AG10803 (cell line): ENCODE results near the gene COQ8B.

Source experiments
- DNase-seq: peaks from one replicate; pipeline ENCODE4 v3.0.0; 2010; ENCODE audit warnings: low read depth
- H3K4me3 ChIP-seq: 2 replicates; pipeline ENCODE4 v1.5.1; 2011; ENCODE audit warnings: mild to moderate bottlenecking, low read length, control low read depth
- TF ChIP-seq, protein P1 (sequence below): conservative IDR thresholded peaks from 2 replicates; pipeline ENCODE4 v1.5.1; 2011; ENCODE audit warnings: mild to moderate bottlenecking, low read length, control low read depth, inconsistent platforms

The COQ8B gene

DNA sequence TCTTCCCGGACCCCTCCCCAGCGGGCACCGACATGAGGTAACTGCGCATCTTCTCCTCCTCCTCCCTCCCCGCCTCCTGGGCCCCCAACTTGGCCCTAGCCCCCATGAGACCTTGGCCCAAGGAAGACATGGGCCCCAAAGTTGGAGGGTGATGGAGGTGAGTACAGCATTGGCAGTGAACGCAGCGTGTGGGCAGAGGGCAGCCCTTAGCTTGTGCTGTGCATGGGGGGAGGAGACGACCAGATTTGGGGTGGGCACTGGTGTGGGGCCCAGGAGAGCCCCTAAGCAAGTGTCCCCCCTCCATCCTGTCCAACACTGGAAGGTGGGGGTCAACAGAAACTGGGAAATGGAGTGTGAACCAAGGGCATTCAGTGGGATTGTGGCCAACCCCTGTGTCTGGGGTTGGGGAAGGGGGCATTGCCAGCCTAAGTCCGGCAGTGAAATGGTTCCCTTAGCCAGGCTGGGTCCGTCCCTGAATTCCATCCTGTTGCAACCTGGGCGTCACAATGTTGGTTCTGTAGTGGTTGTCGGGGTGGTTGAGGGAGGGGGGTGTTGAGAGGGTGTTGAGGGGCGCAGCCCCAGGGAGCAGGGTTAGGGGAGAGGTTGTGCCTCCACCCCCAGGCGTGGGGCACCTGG, 49.8 kb downstream of the COQ8B start:
- no peak overlapping the region for H3K4me3 ChIP-seq
- DNase-seq, result no peak
- TF ChIP-seq, protein P1, sequence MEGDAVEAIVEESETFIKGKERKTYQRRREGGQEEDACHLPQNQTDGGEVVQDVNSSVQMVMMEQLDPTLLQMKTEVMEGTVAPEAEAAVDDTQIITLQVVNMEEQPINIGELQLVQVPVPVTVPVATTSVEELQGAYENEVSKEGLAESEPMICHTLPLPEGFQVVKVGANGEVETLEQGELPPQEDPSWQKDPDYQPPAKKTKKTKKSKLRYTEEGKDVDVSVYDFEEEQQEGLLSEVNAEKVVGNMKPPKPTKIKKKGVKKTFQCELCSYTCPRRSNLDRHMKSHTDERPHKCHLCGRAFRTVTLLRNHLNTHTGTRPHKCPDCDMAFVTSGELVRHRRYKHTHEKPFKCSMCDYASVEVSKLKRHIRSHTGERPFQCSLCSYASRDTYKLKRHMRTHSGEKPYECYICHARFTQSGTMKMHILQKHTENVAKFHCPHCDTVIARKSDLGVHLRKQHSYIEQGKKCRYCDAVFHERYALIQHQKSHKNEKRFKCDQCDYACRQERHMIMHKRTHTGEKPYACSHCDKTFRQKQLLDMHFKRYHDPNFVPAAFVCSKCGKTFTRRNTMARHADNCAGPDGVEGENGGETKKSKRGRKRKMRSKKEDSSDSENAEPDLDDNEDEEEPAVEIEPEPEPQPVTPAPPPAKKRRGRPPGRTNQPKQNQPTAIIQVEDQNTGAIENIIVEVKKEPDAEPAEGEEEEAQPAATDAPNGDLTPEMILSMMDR, result no peak

DNA sequence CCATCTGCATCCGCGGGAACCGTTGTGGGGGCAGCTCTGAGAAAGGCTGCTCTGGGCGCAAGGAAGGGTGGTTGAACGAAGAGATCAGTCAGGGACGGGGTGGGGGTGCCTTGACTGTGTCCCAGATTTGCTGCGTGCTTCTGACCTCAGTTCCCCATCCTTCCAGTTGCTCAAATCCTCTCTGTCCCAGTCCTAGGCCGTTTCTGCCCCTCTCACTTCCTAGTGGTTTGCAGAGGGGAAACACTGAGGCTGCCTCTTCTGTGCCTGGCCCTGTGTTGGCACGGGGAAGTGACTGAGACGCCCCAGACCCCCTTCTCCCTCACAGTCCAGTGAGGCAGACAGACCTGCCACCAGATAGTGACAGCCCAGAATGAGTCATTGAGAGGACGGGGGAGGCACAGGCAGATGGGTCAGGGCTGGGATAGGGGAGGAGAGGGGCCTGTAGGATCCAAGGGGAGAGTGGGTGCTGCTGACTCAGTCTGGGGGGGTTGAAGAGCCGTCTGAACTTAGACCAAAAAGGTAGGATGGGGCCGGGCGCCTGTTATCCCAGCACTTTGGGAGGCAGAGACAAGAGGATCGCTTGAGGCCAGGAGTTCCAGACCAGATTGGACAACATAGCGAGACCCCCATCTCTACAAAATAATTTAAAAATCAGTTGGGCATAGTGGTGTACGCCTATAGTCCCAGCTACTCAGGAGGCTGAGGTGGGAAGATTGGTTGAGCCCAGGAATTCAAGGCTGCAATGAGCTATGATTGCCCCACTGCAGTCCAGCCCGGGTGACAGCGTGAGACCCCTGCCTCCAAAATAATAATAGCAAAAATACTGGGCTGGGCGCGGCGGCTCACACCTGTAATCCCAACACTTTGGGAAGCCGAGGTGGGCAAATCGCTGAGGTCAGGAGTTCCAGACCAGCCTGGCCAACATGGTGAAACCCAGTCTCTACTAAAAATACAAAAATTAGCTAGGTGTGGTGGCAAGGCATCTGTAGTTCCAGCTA, 52.7 kb downstream of the COQ8B start:
- peak; percentile 25 for DNase-seq
- H3K4me3 ChIP-seq, result peak overlapping the region; percentile 62

DNA sequence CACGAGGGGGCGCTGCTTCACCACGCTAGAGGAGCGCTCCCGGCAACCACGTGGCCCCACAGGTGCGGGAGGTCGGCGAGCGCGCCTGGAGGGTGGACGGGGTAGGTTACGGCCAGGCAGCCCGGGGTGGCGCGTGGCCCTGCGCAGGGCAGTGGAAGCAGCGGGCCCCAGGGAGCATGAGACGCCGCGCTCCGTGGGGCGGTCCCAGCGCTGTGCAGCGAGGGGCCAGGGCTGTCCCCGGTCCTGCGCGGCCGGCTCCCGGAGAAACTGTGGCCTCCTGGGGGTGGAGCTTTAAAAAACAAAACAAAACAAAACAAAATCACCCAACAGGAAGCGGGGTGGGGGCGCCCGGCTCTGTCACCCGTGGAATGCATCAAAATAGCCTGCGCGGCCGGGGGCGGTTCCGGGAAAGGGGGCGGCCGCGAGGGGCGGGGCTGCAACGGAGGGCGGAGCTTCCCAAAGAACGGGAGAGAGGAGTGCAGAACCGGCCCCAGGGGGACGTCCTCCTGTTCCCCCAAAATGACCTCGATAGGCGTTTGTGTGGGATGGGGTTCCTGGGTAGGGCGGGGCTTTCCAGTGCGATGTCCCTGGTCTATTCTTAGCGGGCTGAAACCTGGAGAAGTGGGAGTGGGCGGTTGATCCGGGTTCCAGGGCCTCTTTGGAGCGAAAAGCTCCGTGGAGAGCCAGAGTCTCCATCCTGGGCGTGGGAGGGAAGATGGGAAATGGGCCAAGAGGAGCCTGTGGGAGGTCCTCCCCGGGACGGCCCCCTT, 53.6 kb downstream of the COQ8B start:
- peak overlapping the region; percentile 62 for H3K4me3 ChIP-seq
- TF ChIP-seq, protein P1, result peak; percentile 74; the same call in 1 of the 2 replicates
- DNase-seq, result peak; percentile 78

More for the DNA sequence above, 52.7 kb downstream of the COQ8B start:
- TF ChIP-seq, protein P1, result no peak

GRCh38 chr19:40661616-40662015, 55.1 kb downstream of the COQ8B start:
- no peak overlapping the region for H3K4me3 ChIP-seq
- TF ChIP-seq, protein P1, result no peak
- no peak for DNase-seq

DNA sequence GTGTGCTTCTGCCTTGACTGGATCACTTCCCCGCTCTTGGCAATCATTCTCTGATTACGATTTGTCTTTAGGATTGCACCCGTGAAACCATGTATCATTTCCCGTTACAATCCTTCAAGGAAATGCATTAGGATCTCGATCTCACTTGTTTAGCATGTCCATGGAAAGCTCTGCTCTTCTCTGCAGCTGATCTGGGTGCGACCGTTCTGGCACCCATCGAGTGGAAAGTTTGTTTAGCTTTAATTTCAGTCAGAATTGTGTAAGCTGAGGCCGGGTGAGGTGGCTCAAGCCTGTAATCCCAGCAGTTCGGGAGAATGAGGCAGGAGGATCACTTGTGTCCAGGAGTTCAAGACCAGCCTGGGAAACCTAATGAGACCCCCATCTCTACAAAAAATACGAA, 57.1 kb downstream of the COQ8B start:
- TF ChIP-seq, protein P1, result no peak
- no peak overlapping the region for H3K4me3 ChIP-seq
- DNase-seq, result no peak

- H3K4me3 ChIP-seq, result no peak overlapping the region
- TF ChIP-seq, protein P1, result no peak
- no peak for DNase-seq
These were observed 57.6 kb downstream of the COQ8B start for GRCh38 chr19:40659116-40659515.
